SK-N-SH (cell line): Measurements from ENCODE around the gene KPNB1.

ENCODE experiments used
- EZH2phosphoT487 ChIP-seq: fragments of 200-600 bp; sonication (generic); IDR thresholded peaks from 2 replicates; pipeline ENCODE4 v1.6.1; 2017; ENCODE audit warnings: low read depth, mixed run types, mild to moderate bottlenecking, antibody characterized with exemption, moderate library complexity, borderline replicate concordance
- TF ChIP-seq, protein P1 (sequence below): fragments of 150-350 bp; IDR thresholded peaks from 2 replicates; pipeline ENCODE4 v1.6.1; 2017; ENCODE audit warnings: antibody characterized with exemption, low read length, low read depth, borderline replicate concordance
- TF ChIP-seq, protein P2 (sequence below): fragments of 200-600 bp; sonication (generic); IDR thresholded peaks from 2 replicates; pipeline ENCODE4 v1.6.1; 2017; ENCODE audit warnings: antibody characterized with exemption, mild to moderate bottlenecking, moderate library complexity

- TF ChIP-seq, protein P1, sequence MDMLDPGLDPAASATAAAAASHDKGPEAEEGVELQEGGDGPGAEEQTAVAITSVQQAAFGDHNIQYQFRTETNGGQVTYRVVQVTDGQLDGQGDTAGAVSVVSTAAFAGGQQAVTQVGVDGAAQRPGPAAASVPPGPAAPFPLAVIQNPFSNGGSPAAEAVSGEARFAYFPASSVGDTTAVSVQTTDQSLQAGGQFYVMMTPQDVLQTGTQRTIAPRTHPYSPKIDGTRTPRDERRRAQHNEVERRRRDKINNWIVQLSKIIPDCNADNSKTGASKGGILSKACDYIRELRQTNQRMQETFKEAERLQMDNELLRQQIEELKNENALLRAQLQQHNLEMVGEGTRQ: no peak
- TF ChIP-seq, protein P2, sequence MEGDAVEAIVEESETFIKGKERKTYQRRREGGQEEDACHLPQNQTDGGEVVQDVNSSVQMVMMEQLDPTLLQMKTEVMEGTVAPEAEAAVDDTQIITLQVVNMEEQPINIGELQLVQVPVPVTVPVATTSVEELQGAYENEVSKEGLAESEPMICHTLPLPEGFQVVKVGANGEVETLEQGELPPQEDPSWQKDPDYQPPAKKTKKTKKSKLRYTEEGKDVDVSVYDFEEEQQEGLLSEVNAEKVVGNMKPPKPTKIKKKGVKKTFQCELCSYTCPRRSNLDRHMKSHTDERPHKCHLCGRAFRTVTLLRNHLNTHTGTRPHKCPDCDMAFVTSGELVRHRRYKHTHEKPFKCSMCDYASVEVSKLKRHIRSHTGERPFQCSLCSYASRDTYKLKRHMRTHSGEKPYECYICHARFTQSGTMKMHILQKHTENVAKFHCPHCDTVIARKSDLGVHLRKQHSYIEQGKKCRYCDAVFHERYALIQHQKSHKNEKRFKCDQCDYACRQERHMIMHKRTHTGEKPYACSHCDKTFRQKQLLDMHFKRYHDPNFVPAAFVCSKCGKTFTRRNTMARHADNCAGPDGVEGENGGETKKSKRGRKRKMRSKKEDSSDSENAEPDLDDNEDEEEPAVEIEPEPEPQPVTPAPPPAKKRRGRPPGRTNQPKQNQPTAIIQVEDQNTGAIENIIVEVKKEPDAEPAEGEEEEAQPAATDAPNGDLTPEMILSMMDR: no peak
- no peak; the same call in 1 of the 2 replicates for TF ChIP-seq EZH2phosphoT487
Measured at GRCh38 chr17:47733674-47734410, 84.1 kb downstream of the KPNB1 start.
